ENCODE data around the gene LYPD6B.

GRCh38 chr2:149021271-149021719 is 17.2 kb upstream of the LYPD6B start:
- TF ChIP-seq, protein P1, sequence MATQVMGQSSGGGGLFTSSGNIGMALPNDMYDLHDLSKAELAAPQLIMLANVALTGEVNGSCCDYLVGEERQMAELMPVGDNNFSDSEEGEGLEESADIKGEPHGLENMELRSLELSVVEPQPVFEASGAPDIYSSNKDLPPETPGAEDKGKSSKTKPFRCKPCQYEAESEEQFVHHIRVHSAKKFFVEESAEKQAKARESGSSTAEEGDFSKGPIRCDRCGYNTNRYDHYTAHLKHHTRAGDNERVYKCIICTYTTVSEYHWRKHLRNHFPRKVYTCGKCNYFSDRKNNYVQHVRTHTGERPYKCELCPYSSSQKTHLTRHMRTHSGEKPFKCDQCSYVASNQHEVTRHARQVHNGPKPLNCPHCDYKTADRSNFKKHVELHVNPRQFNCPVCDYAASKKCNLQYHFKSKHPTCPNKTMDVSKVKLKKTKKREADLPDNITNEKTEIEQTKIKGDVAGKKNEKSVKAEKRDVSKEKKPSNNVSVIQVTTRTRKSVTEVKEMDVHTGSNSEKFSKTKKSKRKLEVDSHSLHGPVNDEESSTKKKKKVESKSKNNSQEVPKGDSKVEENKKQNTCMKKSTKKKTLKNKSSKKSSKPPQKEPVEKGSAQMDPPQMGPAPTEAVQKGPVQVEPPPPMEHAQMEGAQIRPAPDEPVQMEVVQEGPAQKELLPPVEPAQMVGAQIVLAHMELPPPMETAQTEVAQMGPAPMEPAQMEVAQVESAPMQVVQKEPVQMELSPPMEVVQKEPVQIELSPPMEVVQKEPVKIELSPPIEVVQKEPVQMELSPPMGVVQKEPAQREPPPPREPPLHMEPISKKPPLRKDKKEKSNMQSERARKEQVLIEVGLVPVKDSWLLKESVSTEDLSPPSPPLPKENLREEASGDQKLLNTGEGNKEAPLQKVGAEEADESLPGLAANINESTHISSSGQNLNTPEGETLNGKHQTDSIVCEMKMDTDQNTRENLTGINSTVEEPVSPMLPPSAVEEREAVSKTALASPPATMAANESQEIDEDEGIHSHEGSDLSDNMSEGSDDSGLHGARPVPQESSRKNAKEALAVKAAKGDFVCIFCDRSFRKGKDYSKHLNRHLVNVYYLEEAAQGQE (IDR thresholded peaks at IDR 0.05): no peak
- TF ChIP-seq, protein P2, sequence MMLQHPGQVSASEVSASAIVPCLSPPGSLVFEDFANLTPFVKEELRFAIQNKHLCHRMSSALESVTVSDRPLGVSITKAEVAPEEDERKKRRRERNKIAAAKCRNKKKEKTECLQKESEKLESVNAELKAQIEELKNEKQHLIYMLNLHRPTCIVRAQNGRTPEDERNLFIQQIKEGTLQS (IDR thresholded peaks at IDR 0.05): no peak
